ENCODE data around the gene SPSB4. TPM values are rescaled to one million over a fixed set of nuclear protein-coding genes. Genes with fewer than 3 reads are reported as not detected.

SPSB4 gene
- total RNA-seq, 1 donor from 2014 or later = 0.26 TPM

- TF ChIP-seq CTCF (IDR thresholded peaks at IDR 0.05; ENCODE audit: insufficient read depth, low read length, severe bottlenecking) = no peak
- Histone ChIP-seq H3K27me3 (ENCODE audit: control insufficient read depth, insufficient read depth, low read length) (no peaks in the 10 kb centered on the region), H3K36me3 (ENCODE audit: control insufficient read depth, insufficient read depth, low read length) (no peaks in the 10 kb centered on the region), H3K4me3 (ENCODE audit: low read depth, low read length) (no peak overlapping the region)
- no peak for FAIRE-seq
- DNase-seq (ENCODE audit: low read depth) = no peak
Measured at GRCh38 chr3:141030296-141030695, 20.9 kb upstream of the SPSB4 start.

- Histone ChIP-seq H3K27me3 (ENCODE audit: control insufficient read depth, insufficient read depth, low read length) (no peaks in the 10 kb centered on the region), H3K36me3 (ENCODE audit: control insufficient read depth, insufficient read depth, low read length) (no peaks in the 10 kb centered on the region), H3K4me3 (ENCODE audit: low read depth, low read length) (no peak overlapping the region)
- DNase-seq (ENCODE audit: low read depth) (peak; percentile 31), FAIRE-seq (no peak)
- no peak for TF ChIP-seq CTCF (IDR thresholded peaks at IDR 0.05; ENCODE audit: insufficient read depth, low read length, severe bottlenecking)
Measured at GRCh38 chr3:141039589-141039988, 11.6 kb upstream of the SPSB4 start.

- FAIRE-seq = no peak
- Histone ChIP-seq H3K4me3 (ENCODE audit: low read depth, low read length) (no peak overlapping the region), H3K27me3 (ENCODE audit: control insufficient read depth, insufficient read depth, low read length) (peaks cover 7% of the 10 kb centered on the region), H3K36me3 (ENCODE audit: control insufficient read depth, insufficient read depth, low read length) (no peaks in the 10 kb centered on the region)
- no peak for TF ChIP-seq CTCF (IDR thresholded peaks at IDR 0.05; ENCODE audit: insufficient read depth, low read length, severe bottlenecking)
- no peak for DNase-seq (ENCODE audit: low read depth)
Measured at GRCh38 chr3:141044695-141045641, 6.2 kb upstream of the SPSB4 start.

GRCh38 chr3:141045849-141046248 is 5.3 kb upstream of the SPSB4 start:
- H3K36me3 ChIP-seq (ENCODE audit: control insufficient read depth, insufficient read depth, low read length) = no peaks in the 10 kb centered on the region
- FAIRE-seq = no peak
- peaks cover 16% of the 10 kb centered on the region for H3K27me3 ChIP-seq (ENCODE audit: control insufficient read depth, insufficient read depth, low read length)
- DNase-seq (ENCODE audit: low read depth) = no peak
- H3K4me3 ChIP-seq (ENCODE audit: low read depth, low read length) = no peak overlapping the region
- TF ChIP-seq CTCF (IDR thresholded peaks at IDR 0.05; ENCODE audit: insufficient read depth, low read length, severe bottlenecking) = no peak

GRCh38 chr3:141047168-141047567 is 4.0 kb upstream of the SPSB4 start:
- Histone ChIP-seq H3K27me3 (ENCODE audit: control insufficient read depth, insufficient read depth, low read length) (peaks cover 19% of the 10 kb centered on the region), H3K36me3 (ENCODE audit: control insufficient read depth, insufficient read depth, low read length) (no peaks in the 10 kb centered on the region), H3K4me3 (ENCODE audit: low read depth, low read length) (no peak overlapping the region)
- DNase-seq (ENCODE audit: low read depth) (peak; percentile 93), FAIRE-seq (no peak)
- TF ChIP-seq CTCF (IDR thresholded peaks at IDR 0.05; ENCODE audit: insufficient read depth, low read length, severe bottlenecking) = no peak
